ENCODE data around the gene TMEM123. TPM values are rescaled to one million over a fixed set of nuclear protein-coding genes. Genes with fewer than 3 reads are reported as not detected.
"Not testable (repeated sequence)": the region's sequence is repeated elsewhere in the genome, so short reads cannot be mapped to it uniquely, and the experiment has no call there.

Gene TMEM123
- total and polyA plus RNA-seq, 2 of the 8 experiments (the other 6 are each of a cell fraction or from before 2014, with no cell fraction given): 75.5 to 80.1 TPM

DNA sequence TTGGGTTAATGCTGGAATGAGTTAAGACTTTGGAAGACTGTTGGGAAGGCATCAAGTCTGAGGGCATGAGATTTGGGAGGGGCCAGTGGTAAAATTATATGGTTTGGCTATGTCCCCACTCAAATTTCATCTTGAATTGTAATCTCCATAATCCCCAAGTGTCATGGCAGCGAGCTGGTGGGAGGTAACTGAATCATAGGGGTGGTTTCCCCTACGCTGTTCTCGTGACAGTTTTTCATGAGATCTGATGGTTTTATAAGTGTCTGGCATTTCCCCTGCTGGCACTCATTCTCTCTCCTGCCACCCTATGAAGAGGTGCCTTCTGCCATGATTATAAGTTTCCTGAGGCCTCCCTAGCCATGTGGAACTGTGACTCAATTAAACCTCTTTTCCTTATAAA, 19.0 kb downstream of the TMEM123 start:
- H4K8ac ChIP-seq (ENCODE audit: extremely low read depth, insufficient read depth, low read length); H4K5ac ChIP-seq (ENCODE audit: insufficient read length, low read depth, low read length); H2BK120ac ChIP-seq (replicated peaks; ENCODE audit: low read depth, low read length); H3K4me1 ChIP-seq (replicated peaks in 1 of 4; ENCODE audit: control insufficient read depth in 3 of 4, insufficient read depth in 4 of 4, low read length in 3 of 4); H3K56ac ChIP-seq (replicated peaks; ENCODE audit: insufficient read length, low read depth, low read length); H3K79me1 ChIP-seq (ENCODE audit: low read depth, low read length); CTCF ChIA-PET (ENCODE audit: partially characterized antibody); H2BK12ac ChIP-seq (ENCODE audit: low read depth, low read length); H2BK5ac ChIP-seq (ENCODE audit: low read depth, low read length); DNase-seq (ENCODE audit: low read depth in 1 of 2, low spot score in 2 of 2); H3K9ac ChIP-seq (replicated peaks in 1 of 4; ENCODE audit: extremely low read depth in 1 of 4, low read depth in 3 of 4, low read length in 3 of 4); H3K4ac ChIP-seq (replicated peaks; ENCODE audit: insufficient read length, low read depth, low read length); H3K14ac ChIP-seq (ENCODE audit: insufficient read length); FAIRE-seq; H3K27ac ChIP-seq (ENCODE audit: low read depth, low read length); H3K23ac ChIP-seq (ENCODE audit: insufficient read length); H3K4me2 ChIP-seq (ENCODE audit: insufficient read depth in 1 of 2, low read depth in 2 of 2, low read length in 2 of 2); H3K23me2 ChIP-seq (ENCODE audit: low read depth, low read length); H3K18ac ChIP-seq (ENCODE audit: extremely low read depth, low read length); H4K20me1 ChIP-seq (replicated peaks in 1 of 2; ENCODE audit: control insufficient read depth in 1 of 2, insufficient read depth in 2 of 2, low read length in 2 of 2); H3K27me3 ChIP-seq (replicated peaks in 1 of 4; ENCODE audit: control insufficient read depth in 3 of 4, extremely low read depth in 1 of 4, insufficient read depth in 3 of 4, low read length in 3 of 4); H2BK15ac ChIP-seq (ENCODE audit: low read length); H2AK5ac ChIP-seq (ENCODE audit: low read depth, low read length); H2BK20ac ChIP-seq (ENCODE audit: low read length); H3K4me3 ChIP-seq (ENCODE audit: extremely low read depth in 1 of 4, insufficient read depth in 2 of 4, low read depth in 3 of 4, low read length in 4 of 4); POLR2A ChIA-PET (ENCODE audit: partially characterized antibody); H4K91ac ChIP-seq (replicated peaks; ENCODE audit: insufficient read length, low read length); H2AFZ ChIP-seq (ENCODE audit: low read length): not testable (repeated sequence)
- peaks cover 14 to 26% of the 10 kb centered on the region in 2 experiments for H3K9me3 ChIP-seq (ENCODE audit: insufficient read depth in 2 of 2, low read depth in 1 of 2, low read length in 1 of 2)
- H3K36me3 ChIP-seq (ENCODE audit: control insufficient read depth in 2 of 4, insufficient read depth in 4 of 4, low read length in 3 of 4): peaks cover 0 to 33% (median 2%) of the 10 kb centered on the region in 4 experiments; a peak in 3 of 8 replicates
- peaks cover 0 to 10% of the 10 kb centered on the region in 2 experiments; a peak in 2 of 4 replicates for H3K79me2 ChIP-seq (ENCODE audit: control insufficient read depth in 1 of 2, insufficient read depth in 2 of 2, low read length in 2 of 2)
- WGBS, 2 experiments (ENCODE audit: extremely low coverage in 1 of 2, insufficient coverage in 1 of 2, insufficient read length in 1 of 2, insufficient replicate concordance in 2 of 2, low coverage in 1 of 2, low lambda C conversion rate in 2 of 2, missing lambda C conversion rate in 1 of 2): 92% methylated on average over 3 of the region's 3 CpGs; no CpG with 5 or more reads in 1 of the 2 experiments

DNA sequence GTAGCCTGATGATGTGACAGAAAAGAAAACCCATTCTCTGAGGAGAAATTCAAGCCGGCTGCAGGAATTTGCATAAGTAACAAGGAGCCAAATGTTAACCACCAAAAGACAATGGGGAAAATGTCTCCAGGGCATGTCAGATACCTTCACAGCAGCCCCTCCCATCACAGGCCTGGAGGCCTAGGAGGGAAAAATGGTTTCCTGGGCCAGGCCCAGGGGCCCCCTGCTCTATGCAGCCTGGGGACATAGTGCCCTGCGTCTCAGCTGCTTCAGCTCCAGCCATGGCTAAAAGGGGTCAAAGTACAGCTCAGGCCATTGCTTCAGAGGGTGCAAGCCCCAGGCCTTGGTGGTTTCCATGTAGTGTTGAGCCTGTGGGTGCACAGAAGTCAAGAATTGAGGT, 20.0 kb downstream of the TMEM123 start:
- H3K36me3 ChIP-seq (ENCODE audit: control insufficient read depth in 2 of 4, insufficient read depth in 4 of 4, low read length in 3 of 4): peaks cover 0 to 30% (median 2%) of the 10 kb centered on the region in 4 experiments; a peak in 3 of 8 replicates
- H3K4me3 ChIP-seq (ENCODE audit: extremely low read depth in 1 of 4, insufficient read depth in 2 of 4, low read depth in 3 of 4, low read length in 4 of 4); H3K79me1 ChIP-seq (ENCODE audit: low read depth, low read length); DNase-seq (ENCODE audit: low read depth in 1 of 2, low spot score in 2 of 2); H3K27me3 ChIP-seq (replicated peaks in 1 of 4; ENCODE audit: control insufficient read depth in 3 of 4, extremely low read depth in 1 of 4, insufficient read depth in 3 of 4, low read length in 3 of 4); H4K8ac ChIP-seq (ENCODE audit: extremely low read depth, insufficient read depth, low read length); H4K91ac ChIP-seq (replicated peaks; ENCODE audit: insufficient read length, low read length); H2BK5ac ChIP-seq (ENCODE audit: low read depth, low read length); H3K4ac ChIP-seq (replicated peaks; ENCODE audit: insufficient read length, low read depth, low read length); H3K18ac ChIP-seq (ENCODE audit: extremely low read depth, low read length); H3K23ac ChIP-seq (ENCODE audit: insufficient read length); H4K5ac ChIP-seq (ENCODE audit: insufficient read length, low read depth, low read length); H3K9ac ChIP-seq (replicated peaks in 1 of 4; ENCODE audit: extremely low read depth in 1 of 4, low read depth in 3 of 4, low read length in 3 of 4); POLR2A ChIA-PET (ENCODE audit: partially characterized antibody); H2BK15ac ChIP-seq (ENCODE audit: low read length); H4K20me1 ChIP-seq (replicated peaks in 1 of 2; ENCODE audit: control insufficient read depth in 1 of 2, insufficient read depth in 2 of 2, low read length in 2 of 2); FAIRE-seq; H3K23me2 ChIP-seq (ENCODE audit: low read depth, low read length); H2BK20ac ChIP-seq (ENCODE audit: low read length); H3K79me2 ChIP-seq (ENCODE audit: control insufficient read depth in 1 of 2, insufficient read depth in 2 of 2, low read length in 2 of 2); H3K56ac ChIP-seq (replicated peaks; ENCODE audit: insufficient read length, low read depth, low read length); H3K4me1 ChIP-seq (replicated peaks in 1 of 4; ENCODE audit: control insufficient read depth in 3 of 4, insufficient read depth in 4 of 4, low read length in 3 of 4); H3K14ac ChIP-seq (ENCODE audit: insufficient read length); H2AK5ac ChIP-seq (ENCODE audit: low read depth, low read length); H2BK12ac ChIP-seq (ENCODE audit: low read depth, low read length); H2BK120ac ChIP-seq (replicated peaks; ENCODE audit: low read depth, low read length); H2AFZ ChIP-seq (ENCODE audit: low read length); H3K4me2 ChIP-seq (ENCODE audit: insufficient read depth in 1 of 2, low read depth in 2 of 2, low read length in 2 of 2); H3K27ac ChIP-seq (ENCODE audit: low read depth, low read length): not testable (repeated sequence)
- CTCF ChIA-PET (ENCODE audit: partially characterized antibody): interaction anchor here (1.1 kb wide), 1 partner anchor 40 kb away, joined by 7 read pairs; no protein-coding TSS in a partner anchor
- peaks cover 14 to 25% of the 10 kb centered on the region in 2 experiments for H3K9me3 ChIP-seq (ENCODE audit: insufficient read depth in 2 of 2, low read depth in 1 of 2, low read length in 1 of 2)
- 93% methylated on average over 2 of the region's 2 CpGs; no CpG with 5 or more reads in 1 of the 2 experiments for WGBS, 2 experiments (ENCODE audit: extremely low coverage in 1 of 2, insufficient coverage in 1 of 2, insufficient read length in 1 of 2, insufficient replicate concordance in 2 of 2, low coverage in 1 of 2, low lambda C conversion rate in 2 of 2, missing lambda C conversion rate in 1 of 2)
